GM12801 (cell line): ENCODE measurements around the gene HDGF.

Source experiments
- CTCF ChIP-seq: IDR thresholded peaks from one replicate; pipeline ENCODE4 v1.5.1; 2011; ENCODE audit warnings: control low read depth; ENCODE audit not compliant: insufficient read length; ENCODE audit errors: extremely low read depth

HDGF gene

GRCh38 chr1:156693848-156694689, 57.4 kb downstream of the HDGF start:
- TF ChIP-seq CTCF = no peak

GRCh38 chr1:156692925-156693847, 58.3 kb downstream of the HDGF start:
- TF ChIP-seq CTCF = no peak

GRCh38 chr1:156692441-156692924, 59.0 kb downstream of the HDGF start:
- TF ChIP-seq CTCF = no peak
